Measurements from ENCODE around the gene GSTA4.

DNA sequence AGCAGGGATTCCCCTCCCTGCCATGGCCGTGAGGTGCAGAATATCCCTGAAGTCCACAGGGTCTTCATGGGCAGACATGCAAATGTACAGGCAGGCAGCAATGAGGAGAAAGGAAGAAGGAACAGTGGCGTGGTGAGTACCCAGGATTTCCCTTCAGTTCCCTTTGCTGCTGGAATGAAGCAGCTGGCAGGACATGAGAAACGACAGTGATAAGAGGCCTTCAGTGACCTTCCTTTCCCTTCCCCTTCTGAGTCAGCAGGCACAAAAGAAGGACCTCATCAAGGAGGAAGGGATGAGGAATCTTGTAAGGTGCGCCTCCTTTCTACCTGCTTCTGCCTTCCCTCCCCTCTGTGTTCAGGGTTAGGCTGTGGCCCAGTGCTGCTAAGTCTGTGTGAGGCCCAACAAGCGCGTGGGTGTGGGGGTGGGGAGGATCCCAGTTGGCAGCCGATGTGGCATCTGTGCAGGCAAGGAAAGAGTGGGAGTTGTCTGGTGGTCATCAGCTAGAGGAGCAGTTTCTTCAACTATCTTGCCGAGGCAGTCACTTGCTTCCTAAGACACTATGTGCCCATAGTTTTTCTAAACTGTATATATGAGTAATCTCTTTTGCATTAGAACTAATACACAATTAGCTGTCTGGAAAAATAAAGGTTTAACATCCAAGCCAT, 40.6 kb upstream of the GSTA4 start:
- TF ChIP-seq, protein P1, sequence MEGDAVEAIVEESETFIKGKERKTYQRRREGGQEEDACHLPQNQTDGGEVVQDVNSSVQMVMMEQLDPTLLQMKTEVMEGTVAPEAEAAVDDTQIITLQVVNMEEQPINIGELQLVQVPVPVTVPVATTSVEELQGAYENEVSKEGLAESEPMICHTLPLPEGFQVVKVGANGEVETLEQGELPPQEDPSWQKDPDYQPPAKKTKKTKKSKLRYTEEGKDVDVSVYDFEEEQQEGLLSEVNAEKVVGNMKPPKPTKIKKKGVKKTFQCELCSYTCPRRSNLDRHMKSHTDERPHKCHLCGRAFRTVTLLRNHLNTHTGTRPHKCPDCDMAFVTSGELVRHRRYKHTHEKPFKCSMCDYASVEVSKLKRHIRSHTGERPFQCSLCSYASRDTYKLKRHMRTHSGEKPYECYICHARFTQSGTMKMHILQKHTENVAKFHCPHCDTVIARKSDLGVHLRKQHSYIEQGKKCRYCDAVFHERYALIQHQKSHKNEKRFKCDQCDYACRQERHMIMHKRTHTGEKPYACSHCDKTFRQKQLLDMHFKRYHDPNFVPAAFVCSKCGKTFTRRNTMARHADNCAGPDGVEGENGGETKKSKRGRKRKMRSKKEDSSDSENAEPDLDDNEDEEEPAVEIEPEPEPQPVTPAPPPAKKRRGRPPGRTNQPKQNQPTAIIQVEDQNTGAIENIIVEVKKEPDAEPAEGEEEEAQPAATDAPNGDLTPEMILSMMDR (IDR thresholded peaks at IDR 0.05), result no peak
- no peak for TF ChIP-seq POLR2A (IDR thresholded peaks at IDR 0.05)

Measured in upper lobe of left lung (tissue), 4 donors.